GM12878 (cell line): ENCODE results near the gene PPP1CC. TPM values are rescaled to one million over a fixed set of nuclear protein-coding genes. Genes with fewer than 3 reads are reported as not detected.

Experiments used
- ATAC-seq: fragments of 200-7000 bp; cut with Tn5 transposase; 3 replicates; pipeline ENCODE4 v1.9.1; 2020; ENCODE audit warnings: mild to moderate bottlenecking, moderate library complexity
- BruUV-seq: library from RNA; stranded (reverse); fragments of 400-500 nt; replicated peaks from 2 replicates; lab custom pipeline; 2021; lab: Mats Ljungman, UMichigan
- CTCF ChIA-PET: fragments of 300-600 bp; sonication (Branson Sonifier 250); formaldehyde crosslinking; extraction: SDS; loops from one replicate; lab custom pipeline; 2021; ENCODE audit warnings: inconsistent platforms; lab: Yijun Ruan, JAX
- POLR2A ChIA-PET: fragments of 350-600 bp; formaldehyde crosslinking; extraction: SDS; loops from one replicate; lab custom pipeline; 2021; ENCODE audit warnings: inconsistent platforms; lab: Charles Lee
- RAD21 ChIA-PET: fragments of 300-600 bp; sonication (Branson Sonifier 250); formaldehyde crosslinking; loops from one replicate; lab custom pipeline; 2023; ENCODE audit warnings: antibody characterized with exemption; ENCODE audit not compliant: unreplicated experiment; lab: Charles Lee
- SMC1A ChIA-PET: fragments of 300-600 bp; sonication (Branson Sonifier 250); formaldehyde crosslinking; loops from one replicate; lab custom pipeline; 2023; ENCODE audit not compliant: unreplicated experiment, uncharacterized antibody; lab: Charles Lee
- DNase-seq: peaks from one replicate; pipeline ENCODE4 v3.0.0-alpha.2; 2011; ENCODE audit warnings: low read depth, low spot score
- FAIRE-seq: peaks from 3 replicates; lab custom pipeline; 2011; peaks lifted over from hg19 to GRCh38; lab: Jason Lieb, UNC
- H2AFZ ChIP-seq: 2 replicates; pipeline ENCODE4 v1.6.0; 2011; ENCODE audit warnings: low read depth, low read length, control low read depth; ENCODE audit not compliant: control insufficient read depth
- H3K27ac ChIP-seq: 2 replicates; pipeline ENCODE4 v1.5.1; 2011; ENCODE audit warnings: control low read depth; ENCODE audit not compliant: control insufficient read depth, insufficient read depth
- H3K27me3 ChIP-seq, 2 experiments: replicated peaks in 1 of 2; 2 replicates each; pipeline versions ENCODE4 v1.6.0 to v1.6.1; 2011; ENCODE audit warnings: low read length in 1 of 2; ENCODE audit not compliant: control insufficient read depth in 2 of 2, insufficient read depth in 2 of 2
- H3K36me3 ChIP-seq, 2 experiments: 2 replicates each; pipeline ENCODE4 v1.5.1; 2011; ENCODE audit warnings: low read length in 1 of 2; ENCODE audit not compliant: control insufficient read depth in 2 of 2, insufficient read depth in 2 of 2
- H3K4me1 ChIP-seq: 2 replicates; pipeline ENCODE4 v1.6.1; 2011; ENCODE audit warnings: mild to moderate bottlenecking, low read length, moderate library complexity, mixed read lengths; ENCODE audit not compliant: control insufficient read depth, insufficient read depth
- H3K4me2 ChIP-seq: 2 replicates; pipeline ENCODE4 v1.6.0; 2011; ENCODE audit warnings: control low read depth; ENCODE audit not compliant: control insufficient read depth, insufficient read depth
- H3K4me3 ChIP-seq: fragments of 200-600 bp; sonication (generic); 2 replicates; pipeline ENCODE4 v1.5.1; 2016
- H3K79me2 ChIP-seq: 2 replicates; pipeline ENCODE4 v1.6.0; 2011; ENCODE audit warnings: low read length; ENCODE audit not compliant: control insufficient read depth, insufficient read depth
- H3K9ac ChIP-seq: 2 replicates; pipeline ENCODE4 v1.8.0; 2011; ENCODE audit warnings: low read length, control low read depth, mixed read lengths; ENCODE audit not compliant: control insufficient read depth, insufficient read depth
- H3K9me3 ChIP-seq: replicated peaks from 3 replicates; pipeline ENCODE4 v1.5.1; 2011; ENCODE audit warnings: mild to moderate bottlenecking, low read length; ENCODE audit not compliant: control insufficient read depth, insufficient read depth
- H4K20me1 ChIP-seq: 2 replicates; pipeline ENCODE4 v1.6.0; 2011; ENCODE audit not compliant: control insufficient read depth, insufficient read depth
- CHD1 ChIP-seq: IDR thresholded peaks from 2 replicates; pipeline ENCODE4 v1.6.1; 2012; ENCODE audit warnings: low read depth, low read length, improper control_type of control experiment
- HDGF ChIP-seq: fragments of 450-650 bp; IDR thresholded peaks from 2 replicates; pipeline ENCODE4 v1.6.1; 2016; ENCODE audit warnings: antibody characterized with exemption
- MLLT1 ChIP-seq: fragments of 450-650 bp; IDR thresholded peaks from 2 replicates; pipeline ENCODE4 v1.6.1; 2016; ENCODE audit warnings: mild to moderate bottlenecking
- NFYA ChIP-seq: IDR thresholded peaks from 2 replicates; pipeline ENCODE4 v1.6.1; 2011; ENCODE audit warnings: low read depth, mild to moderate bottlenecking, low read length, improper control_type of control experiment, borderline replicate concordance
- WGBS: methylation state at CpG from one replicate; pipeline ENCODE4 v1.1.6; 2016; ENCODE audit warnings: low lambda C conversion rate; ENCODE audit not compliant: insufficient replicate concordance, insufficient coverage; ENCODE audit errors: missing lambda C conversion rate; 5-methylcytosine and 5-hydroxymethylcytosine counted together
- in situ Hi-C: fragments of 300-500 bp; cut with MboI; formaldehyde crosslinking; loops from 9 replicates; pipeline ENCODE4 v1.14.3; 2018; ENCODE audit warnings: mixed read lengths
- intact Hi-C: fragments of 100-400 bp; cut with micrococcal nuclease; formaldehyde crosslinking; loops from one replicate; pipeline ENCODE4 v1.14.2; 2022; ENCODE audit not compliant: unreplicated experiment
- polyA plus RNA-seq, 11 experiments: library from polyadenylated mRNA; depleted of rRNA in 4 of 11; unstranded in 6 of 11; stranded (reverse) in 5 of 11; fragments of >200 nt; fragmentation: Nextera tagmentation in 4 of 11; fragmentation: Illumina TruSeq in 1 of 11; extraction: Ambion mirVana in 4 of 11; extraction: Trizol in 1 of 11; gene quantifications; 1 replicate in 1 of 11; 2 replicates in 10 of 11; pipeline versions ENCODE4 v1.2.1 to v1.2.3, GENCODE V29; 2011 to 2016; ENCODE audit warnings: inconsistent platforms in 2 of 11, missing spikeins in 2 of 11, low read depth in 1 of 11
- total RNA-seq, 4 experiments: library from RNA; depleted of rRNA in 3 of 4; stranded (reverse); fragments of >200 nt in 3 of 4; fragmentation: Illumina TruSeq in 1 of 4; extraction: Trizol in 1 of 4; gene quantifications; 2 replicates each; pipeline versions ENCODE4 v1.2.1 to v1.2.3, GENCODE V29; 2013 to 2021

The PPP1CC gene
- total and polyA plus RNA-seq, 10 of the 15 experiments (the other 5 are each of a cell fraction or from before 2014, with no cell fraction given): 64.4 to 279 (median 157) TPM

GRCh38 chr12:110742096-110742717 lies 484 bp downstream of the PPP1CC start:
- H3K4me2 ChIP-seq: peak overlapping the region; percentile 46
- FAIRE-seq (no peak), ATAC-seq (peak; percentile 21), DNase-seq (no peak)
- no peak overlapping the region; the same call in 1 of the 2 replicates for H2AFZ ChIP-seq
- peak overlapping the region; percentile 74 for H3K9ac ChIP-seq
- no peaks in the 10 kb centered on the region for H3K27me3 ChIP-seq
- POLR2A ChIA-PET: interaction anchor here (0.5 to 2.7 kb wide), 6 partner anchors 12 to 458 kb away, joined by 3 to 21 read pairs (median 4); no protein-coding TSS in a partner anchor
- in situ Hi-C loops: no loop called here
- no peaks in the 10 kb centered on the region for H3K9me3 ChIP-seq
- RAD21 ChIA-PET: interaction anchor here (0.6 to 1.9 kb wide), 5 partner anchors 15 to 304 kb away, joined by 3 to 10 read pairs (median 5); no protein-coding TSS in a partner anchor
- peaks cover 7% of the 10 kb centered on the region; the same call in 1 of the 2 replicates for H4K20me1 ChIP-seq
- peak overlapping the region; percentile 85 for H3K4me3 ChIP-seq
- BruUV-seq: no TSS peak
- peaks cover 55% of the 10 kb centered on the region for H3K79me2 ChIP-seq
- peak; percentile 15; the same call in 1 of the 2 replicates for TF ChIP-seq MLLT1
- TF ChIP-seq CHD1: 0 out of 2 replicates have a peak, but pooled peaks have one; percentile 28
- no peak for TF ChIP-seq NFYA
- no peak for TF ChIP-seq HDGF
- peaks cover 6% of the 10 kb centered on the region; the same call in 1 of the 2 replicates for H3K4me1 ChIP-seq
- SMC1A ChIA-PET: interaction anchor here (1.4 to 6.3 kb wide), 3 partner anchors 13 to 50 kb away, joined by 3 to 55 read pairs (median 4); no protein-coding TSS in a partner anchor
- intact Hi-C loops: loop anchor here (2.0 kb wide), 1 partner anchor 85 kb away; no protein-coding TSS in a partner anchor
- CTCF ChIA-PET: interaction anchor here (0.8 to 1.3 kb wide), 2 partner anchors 13 to 34 kb away, joined by 3 read pairs; no protein-coding TSS in a partner anchor
- 2% methylated on average over 35 of the region's 44 CpGs for WGBS
- H3K36me3 ChIP-seq: no peaks in the 10 kb centered on the region
- H3K27ac ChIP-seq: peak overlapping the region; percentile 63
